Astrocyte (in vitro differentiated cells and primary cell): ENCODE measurements around the gene ADGRF5. TPM values are rescaled to one million over a fixed set of nuclear protein-coding genes. Genes with fewer than 3 reads are reported as not detected.

Source experiments
- DNase-seq: peaks from one replicate; pipeline ENCODE4 v3.0.0-alpha.2; 2010; ENCODE audit warnings: low read depth
- FAIRE-seq: peaks from 2 replicates; lab custom pipeline; 2011; peaks lifted over from hg19 to GRCh38; lab: Jason Lieb, UNC
- H2AFZ ChIP-seq: 2 replicates; pipeline ENCODE4 v1.6.0; 2012; ENCODE audit warnings: low read depth, low read length, inconsistent platforms
- H3K27ac ChIP-seq: 2 replicates; pipeline ENCODE4 v1.5.1; 2011; ENCODE audit warnings: low read depth, low read length, inconsistent platforms
- H3K27me3 ChIP-seq: 2 replicates; pipeline ENCODE4 v1.6.0; 2011; ENCODE audit warnings: low read length, inconsistent platforms; ENCODE audit not compliant: insufficient read depth
- H3K36me3 ChIP-seq: 2 replicates; pipeline ENCODE4 v1.5.1; 2011; ENCODE audit warnings: low read length, inconsistent platforms; ENCODE audit not compliant: insufficient read depth
- H3K4me1 ChIP-seq: 2 replicates; pipeline ENCODE4 v1.5.1; 2011; ENCODE audit warnings: low read length, inconsistent platforms; ENCODE audit not compliant: insufficient read depth
- H3K4me2 ChIP-seq: 2 replicates; pipeline ENCODE4 v1.6.0; 2012; ENCODE audit warnings: low read length, inconsistent platforms
- H3K4me3 ChIP-seq: 2 replicates; pipeline ENCODE4 v1.5.1; 2011; ENCODE audit warnings: low read depth, mild to moderate bottlenecking, low read length, inconsistent platforms; ENCODE audit not compliant: insufficient read depth
- H3K79me2 ChIP-seq: 2 replicates; pipeline ENCODE4 v1.6.0; 2012; ENCODE audit warnings: mild to moderate bottlenecking, low read length, inconsistent platforms; ENCODE audit not compliant: insufficient read depth
- H3K9ac ChIP-seq: 2 replicates; pipeline ENCODE4 v1.6.0; 2012; ENCODE audit warnings: mild to moderate bottlenecking, low read length, inconsistent platforms
- H3K9me3 ChIP-seq: 2 replicates; pipeline ENCODE4 v1.5.1; 2012; ENCODE audit warnings: low read depth, mild to moderate bottlenecking, low read length, inconsistent platforms; ENCODE audit not compliant: insufficient read depth
- H4K20me1 ChIP-seq: 2 replicates; pipeline ENCODE4 v1.6.0; 2012; ENCODE audit warnings: low read length, inconsistent platforms; ENCODE audit not compliant: insufficient read depth
- H3K27ac Mint-ChIP-seq: one replicate; pipeline ENCODE4 v1.8.0; 2021; ENCODE audit warnings: mild to moderate bottlenecking, mixed read lengths; ENCODE audit not compliant: unreplicated experiment
- H3K27me3 Mint-ChIP-seq: one replicate; pipeline ENCODE4 v1.8.0; 2021; ENCODE audit warnings: low read depth, mixed read lengths; ENCODE audit not compliant: unreplicated experiment
- H3K36me3 Mint-ChIP-seq: one replicate; pipeline ENCODE4 v1.8.0; 2021; ENCODE audit warnings: low read depth, mixed read lengths; ENCODE audit not compliant: unreplicated experiment
- H3K4me1 Mint-ChIP-seq: one replicate; pipeline ENCODE4 v1.8.0; 2021; ENCODE audit warnings: low read depth, mixed read lengths; ENCODE audit not compliant: unreplicated experiment
- H3K4me3 Mint-ChIP-seq: one replicate; pipeline ENCODE4 v1.8.0; 2021; ENCODE audit warnings: mild to moderate bottlenecking, moderate library complexity, mixed read lengths; ENCODE audit not compliant: unreplicated experiment
- H3K9me3 Mint-ChIP-seq: one replicate; pipeline ENCODE4 v1.8.0; 2021; ENCODE audit warnings: mild to moderate bottlenecking, mixed read lengths; ENCODE audit not compliant: unreplicated experiment
- CTCF ChIP-seq: IDR thresholded peaks from 2 replicates; pipeline ENCODE4 v1.5.1; 2011; ENCODE audit warnings: low read depth, mild to moderate bottlenecking, inconsistent platforms, low read length, moderate library complexity; ENCODE audit not compliant: insufficient read depth
- EZH2 ChIP-seq: IDR thresholded peaks from 2 replicates; pipeline ENCODE4 v1.6.1; 2012; ENCODE audit warnings: mild to moderate bottlenecking, low read length, inconsistent platforms; ENCODE audit not compliant: insufficient read depth
- total RNA-seq: library from RNA; stranded (reverse); gene quantifications from 2 replicates; pipeline ENCODE4 v1.2.1, GENCODE V29; 2021

Gene ADGRF5
- total RNA-seq, 1 donor from 2014 or later, result 0.54 TPM

- H3K9ac ChIP-seq, result no peak overlapping the region
- DNase-seq (no peak), FAIRE-seq (no peak)
- H3K27me3 ChIP-seq, result no peaks in the 10 kb centered on the region
- H3K79me2 ChIP-seq, result no peaks in the 10 kb centered on the region
- H3K27ac Mint-ChIP-seq, result no peak overlapping the region
- no peaks in the 10 kb centered on the region for H3K36me3 ChIP-seq
- no peaks in the 10 kb centered on the region for H3K27me3 Mint-ChIP-seq
- no peak overlapping the region for H3K4me3 Mint-ChIP-seq
- H3K27ac ChIP-seq, result no peak overlapping the region
- no peaks in the 10 kb centered on the region for H3K9me3 ChIP-seq
- H3K4me3 ChIP-seq, result no peak overlapping the region
- peaks cover 1% of the 10 kb centered on the region for H3K36me3 Mint-ChIP-seq
- H3K4me1 Mint-ChIP-seq, result peaks cover 25% of the 10 kb centered on the region
- TF ChIP-seq EZH2 (no peak), CTCF (no peak)
- H3K9me3 Mint-ChIP-seq, result no peaks in the 10 kb centered on the region
- peaks cover 15% of the 10 kb centered on the region for H3K4me1 ChIP-seq
- no peak overlapping the region for H2AFZ ChIP-seq
- no peak overlapping the region for H3K4me2 ChIP-seq
- H4K20me1 ChIP-seq, result no peaks in the 10 kb centered on the region
These were observed 15.9 kb upstream of the ADGRF5 start for GRCh38 chr6:46937642-46938041.

DNA sequence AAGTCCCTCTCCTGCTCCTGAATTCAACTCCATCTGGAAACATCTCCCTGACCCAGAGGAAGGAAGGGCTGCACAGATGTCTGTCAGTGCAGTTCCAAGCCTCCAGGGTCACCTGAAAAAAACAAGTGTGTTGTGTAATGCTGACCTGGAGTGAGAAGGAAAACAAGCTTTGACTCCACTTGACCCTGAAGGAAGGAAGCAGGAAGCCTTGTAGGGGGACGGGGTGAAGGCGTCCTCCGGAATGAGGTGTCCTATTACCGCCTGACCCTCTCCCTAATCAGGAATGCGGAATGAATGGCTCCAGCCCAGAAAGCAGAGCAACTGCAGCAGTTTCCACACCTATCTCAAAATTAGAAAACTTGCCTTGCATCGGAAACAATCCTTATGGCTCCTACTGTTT lies 13.9 kb upstream of the ADGRF5 start:
- Histone ChIP-seq H3K27me3 (no peaks in the 10 kb centered on the region), H3K4me3 (no peak overlapping the region), H2AFZ (no peak overlapping the region), H3K4me2 (peak overlapping the region; percentile 6), H3K36me3 (no peaks in the 10 kb centered on the region), H3K79me2 (no peaks in the 10 kb centered on the region), H4K20me1 (no peaks in the 10 kb centered on the region), H3K27ac (no peak overlapping the region), H3K9ac (no peak overlapping the region), H3K9me3 (no peaks in the 10 kb centered on the region), H3K4me1 (peaks cover 15% of the 10 kb centered on the region)
- Mint-ChIP-seq H3K27ac (peak overlapping the region; percentile 16), H3K27me3 (no peaks in the 10 kb centered on the region), H3K4me1 (peaks cover 34% of the 10 kb centered on the region), H3K9me3 (peaks cover 4% of the 10 kb centered on the region), H3K36me3 (peaks cover 1% of the 10 kb centered on the region), H3K4me3 (no peak overlapping the region)
- DNase-seq (peak; percentile 30), FAIRE-seq (no peak)
- TF ChIP-seq CTCF (no peak), EZH2 (no peak)

DNA sequence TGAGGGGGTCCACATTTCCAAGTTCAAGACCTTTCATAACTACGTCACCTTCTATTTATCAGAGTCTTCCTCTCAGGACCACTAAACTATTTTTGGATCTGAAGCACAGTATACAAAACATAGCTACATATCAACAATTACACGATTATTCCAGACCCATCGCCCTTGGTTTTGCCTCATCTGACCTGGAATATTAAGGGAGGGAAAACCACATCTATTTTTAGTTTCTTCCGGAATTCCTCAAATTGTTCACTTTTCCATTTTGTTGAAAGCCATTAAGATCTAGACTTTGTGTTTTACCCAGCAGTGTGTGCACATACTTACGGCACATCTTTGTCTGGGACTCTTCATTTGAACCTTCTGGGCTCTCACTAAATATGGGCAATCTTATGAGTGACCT lies 12.0 kb upstream of the ADGRF5 start:
- H3K79me2 ChIP-seq, result no peaks in the 10 kb centered on the region
- H3K27me3 ChIP-seq, result no peaks in the 10 kb centered on the region
- peak overlapping the region; percentile 22 for H3K4me2 ChIP-seq
- TF ChIP-seq EZH2, result no peak
- H3K36me3 ChIP-seq, result no peaks in the 10 kb centered on the region
- no peak overlapping the region for H3K4me3 ChIP-seq
- peak overlapping the region; percentile 7 for H3K27ac ChIP-seq
- H3K27ac Mint-ChIP-seq, result peak overlapping the region; percentile 73
- H2AFZ ChIP-seq, result no peak overlapping the region
- H3K27me3 Mint-ChIP-seq, result no peaks in the 10 kb centered on the region
- no peak for FAIRE-seq
- peak; percentile 50 for DNase-seq
- H3K9ac ChIP-seq, result no peak overlapping the region
- H3K4me1 ChIP-seq, result peaks cover 15% of the 10 kb centered on the region
- H3K4me1 Mint-ChIP-seq, result peaks cover 28% of the 10 kb centered on the region
- H3K9me3 Mint-ChIP-seq, result peaks cover 4% of the 10 kb centered on the region
- H4K20me1 ChIP-seq, result no peaks in the 10 kb centered on the region
- peaks cover 1% of the 10 kb centered on the region for H3K36me3 Mint-ChIP-seq
- no peaks in the 10 kb centered on the region for H3K9me3 ChIP-seq
- H3K4me3 Mint-ChIP-seq, result no peak overlapping the region
